Adrenal gland (tissue), 19 donors: ENCODE results near the gene RNF128. TPM values are rescaled to one million over a fixed set of nuclear protein-coding genes. Genes with fewer than 3 reads are reported as not detected.

Source experiments
- DNase-seq, 7 donors: peaks; one replicate each; pipeline ENCODE4 v3.0.0-alpha.2; 2019 to 2020
- H3K27ac ChIP-seq, 5 donors: fragments of 200-600 bp; sonication (generic) in 4 of 5; 1 replicate in 3 of 5; 2 replicates in 2 of 5; pipeline versions ENCODE4 v1.5.1 to v1.8.0; 2016 to 2020; ENCODE audit warnings: mild to moderate bottlenecking in 1 of 5
- H3K27me3 ChIP-seq: fragments of 200-600 bp; 2 replicates; pipeline ENCODE4 v1.8.0; 2021
- H3K36me3 ChIP-seq, 2 donors: fragments of 200-600 bp; replicated peaks in 1 of 2; 1 replicate in 1 of 2; 2 replicates in 1 of 2; pipeline versions ENCODE4 v1.5.1 to v1.8.0; 2018 to 2022
- H3K4me1 ChIP-seq, 2 donors: fragments of 200-600 bp; replicated peaks in 1 of 2; 1 replicate in 1 of 2; 2 replicates in 1 of 2; pipeline versions ENCODE4 v1.5.1 to v1.8.0; 2018 to 2021
- H3K4me3 ChIP-seq, 4 donors: fragments of 200-600 bp; sonication (generic) in 3 of 4; one replicate each; pipeline ENCODE4 v1.5.1; 2016 to 2018
- H3K9me3 ChIP-seq, 3 donors: fragments of 200-600 bp; sonication (generic) in 1 of 3; replicated peaks in 1 of 3; 1 replicate in 2 of 3; 2 replicates in 1 of 3; pipeline versions ENCODE4 v1.5.1 to v1.8.0; 2016 to 2021
- POLR2A ChIP-seq, 2 donors: fragments of 450-650 bp; IDR thresholded peaks; one replicate each; pipeline ENCODE4 v1.6.1; 2017; ENCODE audit warnings: antibody characterized with exemption in 2 of 2, mild to moderate bottlenecking in 2 of 2, moderate library complexity in 1 of 2
- WGBS, 4 donors: extraction: QIAGEN DNeasy Blood & Tissue Kit in 2 of 4; methylation state at CpG; one replicate each; pipeline versions ENCODE4 v1.1.5 to v1.1.7; 2013 to 2017; 5-methylcytosine and 5-hydroxymethylcytosine counted together
- intact Hi-C, 2 donors: fragments of 100-400 bp; cut with DNase I; formaldehyde crosslinking; loops; one replicate each; pipeline versions ENCODE4 v1.14.1 to v1.15.0; 2022 to 2023
- long read RNA-seq, 10 donors: library from polyadenylated mRNA in 3 of 10; unstranded in 2 of 10; stranded (forward) in 1 of 10; transcript quantifications; one replicate each; pipeline ENCODE4 v2.0.0 and lab custom pipeline, GENCODE V29; 2021 to 2026
- polyA plus RNA-seq, 3 donors: library from polyadenylated mRNA; stranded (reverse); fragments of 200-250 nt in 2 of 3; fragments of 350-450 nt in 1 of 3; fragmentation: Illumina TruSeq in 1 of 3; extraction: RNeasy Lipid Tissue Mini Kit (QIAGEN cat#74804) in 1 of 3; gene quantifications; one replicate each; pipeline ENCODE4 v1.2.3, GENCODE V29; 2013 to 2014
- total RNA-seq, 9 donors: library from RNA; depleted of rRNA in 4 of 9; stranded (reverse); fragments of >200 nt in 4 of 9; fragments of 120-200 nt in 1 of 9; fragmentation: NEBNext Ultra II Directional in 1 of 9; extraction: Animal tissue kit (Norgen Biotek cat#: 25700) in 1 of 9; gene quantifications; one replicate each; pipeline versions ENCODE4 v1.1.0 to v1.2.4, GENCODE V29; 2013 to 2023
- TF ChIP-seq, protein P1 (sequence below), 6 experiments: fragments of 450-650 bp in 4 of 6; fragments of 200-600 bp in 2 of 6; sonication (generic) in 1 of 6; IDR thresholded peaks; 1 replicate in 5 of 6; 2 replicates in 1 of 6; pipeline versions ENCODE4 v1.5.1 to v1.8.0; 2016 to 2021; ENCODE audit warnings: antibody characterized with exemption in 6 of 6, mild to moderate bottlenecking in 2 of 6, moderate library complexity in 1 of 6
- donor health status: healthy with polysubstance abuse.
- donor health status: Bipolar disorder and iron deficiency.
- donor health status: DM: yes; HTN: yes; CAD: no.
- donor health status: DM: no; HTN: no; CAD: no.
- donor health status: DM: no; HTN: no; CAD: no.
- donor health status: DM: yes; HTN: yes; CAD: no.

RNF128 gene
- total RNA-seq (10 to 100 TPM; 35.8 to 97.3 (median 64.0) TPM), polyA plus RNA-seq (10 to 100 TPM in 2 of 3 donors, 1 to 10 TPM in 1; 7.2 to 37.8 (median 20.4) TPM)
- long read RNA-seq, donor 1, transcript RNF128-201 (7 exons, 2,817 nt) = major isoform, 23 of 23 reads
- long read RNA-seq, donor 1, partial matches to known transcripts = 0 of 23 reads
- long read RNA-seq, donor 1, other reads (novel, unspliced or antisense) = 0 of 23 reads
- long read RNA-seq, donor 2, transcript RNF128-201 (7 exons, 2,817 nt) = major isoform, 16 of 16 reads
- long read RNA-seq, donor 2, partial matches to known transcripts = 0 of 16 reads
- long read RNA-seq, donor 2, other reads (novel, unspliced or antisense) = 0 of 16 reads
- long read RNA-seq, donor 3, transcript RNF128-201 (7 exons, 2,817 nt) = major isoform, 9 of 9 reads
- long read RNA-seq, donor 3, partial matches to known transcripts = 0 of 9 reads
- long read RNA-seq, donor 3, other reads (novel, unspliced or antisense) = 0 of 9 reads
- long read RNA-seq, donor 4, transcript RNF128-201 (7 exons, 2,817 nt) = major isoform, 28 of 29 reads
- long read RNA-seq, donor 4, partial matches to known transcripts = 0 of 29 reads
- long read RNA-seq, donor 4, other reads (novel, unspliced or antisense) = 1 of 29 reads
- long read RNA-seq, donor 5, transcript RNF128-201 (7 exons, 2,817 nt) = major isoform, 194 of 202 reads
- long read RNA-seq, donor 5, partial matches to known transcripts = 3 of 202 reads
- long read RNA-seq, donor 5, other reads (novel, unspliced or antisense) = 5 of 202 reads
- long read RNA-seq, donor 6, transcript RNF128-201 (7 exons, 2,817 nt) = major isoform, 23 of 25 reads
- long read RNA-seq, donor 6, partial matches to known transcripts = 2 of 25 reads
- long read RNA-seq, donor 6, other reads (novel, unspliced or antisense) = 0 of 25 reads
- long read RNA-seq, donor 7, transcript RNF128-201 (7 exons, 2,817 nt) = major isoform, 9 of 9 reads
- long read RNA-seq, donor 7, partial matches to known transcripts = 0 of 9 reads
- long read RNA-seq, donor 7, other reads (novel, unspliced or antisense) = 0 of 9 reads
- long read RNA-seq, donor 8, transcript RNF128-201 (7 exons, 2,817 nt) = major isoform, 17 of 17 reads
- long read RNA-seq, donor 8, partial matches to known transcripts = 0 of 17 reads
- long read RNA-seq, donor 8, other reads (novel, unspliced or antisense) = 0 of 17 reads
- long read RNA-seq, donor 9, transcript RNF128-201 (7 exons, 2,817 nt) = major isoform, 22 of 22 reads
- long read RNA-seq, donor 9, partial matches to known transcripts = 0 of 22 reads
- long read RNA-seq, donor 9, other reads (novel, unspliced or antisense) = 0 of 22 reads
- long read RNA-seq, donor 10, transcript RNF128-201 (7 exons, 2,817 nt) = major isoform, 9 of 9 reads
- long read RNA-seq, donor 10, partial matches to known transcripts = 0 of 9 reads
- long read RNA-seq, donor 10, other reads (novel, unspliced or antisense) = 0 of 9 reads

GRCh38 chrX:106726485-106727437 is at the start of gene RNF128:
TSS of gene RNF128 (plus strand) at chrX:106726701. CDS start at chrX:106726914, 213 bp downstream.
- H3K9me3 ChIP-seq = no peaks in the 10 kb centered on the region
- peak; percentile 48 to 76 (median 69) for DNase-seq
- no peaks in the 10 kb centered on the region for H3K4me1 ChIP-seq
- 1 to 29% (median 10%) methylated on average over 11 to 79 of the region's 79 CpGs for WGBS, 4 donors
- peak within 1 kb of the TSS in 4 of 5 donors; percentile 63 to 87 (median 74) for H3K27ac ChIP-seq
- peak within 1 kb of the TSS in 3 of 4 donors; percentile 6 to 44 (median 21) for H3K4me3 ChIP-seq
- H3K36me3 ChIP-seq = no peaks in the 10 kb centered on the region
- intact Hi-C loops = no loop called here
- TF ChIP-seq, protein P1, sequence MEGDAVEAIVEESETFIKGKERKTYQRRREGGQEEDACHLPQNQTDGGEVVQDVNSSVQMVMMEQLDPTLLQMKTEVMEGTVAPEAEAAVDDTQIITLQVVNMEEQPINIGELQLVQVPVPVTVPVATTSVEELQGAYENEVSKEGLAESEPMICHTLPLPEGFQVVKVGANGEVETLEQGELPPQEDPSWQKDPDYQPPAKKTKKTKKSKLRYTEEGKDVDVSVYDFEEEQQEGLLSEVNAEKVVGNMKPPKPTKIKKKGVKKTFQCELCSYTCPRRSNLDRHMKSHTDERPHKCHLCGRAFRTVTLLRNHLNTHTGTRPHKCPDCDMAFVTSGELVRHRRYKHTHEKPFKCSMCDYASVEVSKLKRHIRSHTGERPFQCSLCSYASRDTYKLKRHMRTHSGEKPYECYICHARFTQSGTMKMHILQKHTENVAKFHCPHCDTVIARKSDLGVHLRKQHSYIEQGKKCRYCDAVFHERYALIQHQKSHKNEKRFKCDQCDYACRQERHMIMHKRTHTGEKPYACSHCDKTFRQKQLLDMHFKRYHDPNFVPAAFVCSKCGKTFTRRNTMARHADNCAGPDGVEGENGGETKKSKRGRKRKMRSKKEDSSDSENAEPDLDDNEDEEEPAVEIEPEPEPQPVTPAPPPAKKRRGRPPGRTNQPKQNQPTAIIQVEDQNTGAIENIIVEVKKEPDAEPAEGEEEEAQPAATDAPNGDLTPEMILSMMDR (IDR thresholded peaks at IDR 0.05) = no peak
- peak in 1 of 2 donors; percentile 77 for TF ChIP-seq POLR2A (IDR thresholded peaks at IDR 0.05)
- peaks cover 21% of the 10 kb centered on the region for H3K27me3 ChIP-seq

DNA sequence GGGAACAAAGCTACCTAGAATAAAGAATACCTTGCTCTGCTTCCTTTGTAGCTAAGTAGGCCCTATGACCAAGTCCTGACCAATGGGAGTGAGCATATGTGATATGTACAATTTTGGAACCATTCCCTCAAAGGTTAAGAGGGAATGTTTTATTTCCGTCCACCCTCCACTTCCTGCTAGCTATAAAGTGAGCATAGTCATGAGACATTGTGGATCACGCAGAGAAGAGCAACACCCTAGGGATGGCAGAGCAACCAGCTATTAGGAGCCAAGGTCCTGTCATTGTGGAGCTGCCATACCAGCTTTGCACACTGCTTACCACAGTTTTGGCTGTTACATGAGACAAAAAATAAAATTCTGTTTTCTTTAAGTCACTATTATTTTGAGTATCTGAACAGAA is 45.8 kb upstream of the RNF128 start:
- Histone ChIP-seq H3K27ac (no peak overlapping the region), H3K9me3 (no peaks in the 10 kb centered on the region), H3K4me1 (no peaks in the 10 kb centered on the region), H3K36me3 (no peaks in the 10 kb centered on the region), H3K27me3 (peaks cover 23% of the 10 kb centered on the region), H3K4me3 (no peak overlapping the region)
- 37 to 72% (median 66%) methylated on average over 2 of the region's 2 CpGs for WGBS, 4 donors
- TF ChIP-seq, protein P1 (IDR thresholded peaks at IDR 0.05) = no peak
- no peak for TF ChIP-seq POLR2A (IDR thresholded peaks at IDR 0.05)
- DNase-seq = no peak
- intact Hi-C loops = no loop called here

- Histone ChIP-seq H3K4me1 (no peaks in the 10 kb centered on the region), H3K4me3 (no peak overlapping the region), H3K36me3 (no peaks in the 10 kb centered on the region), H3K27ac (no peak overlapping the region), H3K9me3 (no peaks in the 10 kb centered on the region), H3K27me3 (peaks cover 23% of the 10 kb centered on the region)
- TF ChIP-seq, protein P1 (IDR thresholded peaks at IDR 0.05) = no peak
- no peak for TF ChIP-seq POLR2A (IDR thresholded peaks at IDR 0.05)
- intact Hi-C loops = no loop called here
- WGBS, 4 donors = 78 to 90% (median 88%) methylated on average over 3 to 4 of the region's 4 CpGs
- DNase-seq = no peak
Measured at GRCh38 chrX:106684207-106684606, 42.3 kb upstream of the RNF128 start.
